Measurements from ENCODE around the gene GATAD2A. TPM values are rescaled to one million over a fixed set of nuclear protein-coding genes. Genes with fewer than 3 reads are reported as not detected.

The GATAD2A gene
- total RNA-seq, 4 donors from 2014 or later, result 67.8 to 99.9 (median 79.8) TPM

- TF ChIP-seq POLR2A (IDR thresholded peaks at IDR 0.05) (no peak), CTCF (IDR thresholded peaks at IDR 0.05) (no peak)
- H3K27me3 ChIP-seq, result no peaks in the 10 kb centered on the region
- H3K4me3 ChIP-seq, result no peak overlapping the region
- H3K36me3 ChIP-seq, result no peaks in the 10 kb centered on the region
- H3K27ac ChIP-seq, result no peak overlapping the region
- DNase-seq, result no peak
- H3K9me3 ChIP-seq, result no peaks in the 10 kb centered on the region
- peaks cover 0 to 20% (median 0%) of the 10 kb centered on the region in 4 donors for H3K4me1 ChIP-seq
Observed at GRCh38 chr19:19428746-19429145, 23.3 kb downstream of the GATAD2A start.

- peaks cover 0 to 20% (median 0%) of the 10 kb centered on the region in 4 donors for H3K4me1 ChIP-seq
- no peak for TF ChIP-seq POLR2A (IDR thresholded peaks at IDR 0.05)
- no peak for TF ChIP-seq CTCF (IDR thresholded peaks at IDR 0.05)
- no peak overlapping the region for H3K27ac ChIP-seq
- no peak overlapping the region for H3K4me3 ChIP-seq
- no peaks in the 10 kb centered on the region for H3K27me3 ChIP-seq
- no peaks in the 10 kb centered on the region for H3K9me3 ChIP-seq
- no peaks in the 10 kb centered on the region for H3K36me3 ChIP-seq
- DNase-seq, result no peak
Observed at GRCh38 chr19:19429361-19429760, 23.9 kb downstream of the GATAD2A start.

- H3K36me3 ChIP-seq, result peaks cover 0 to 4% (median 0%) of the 10 kb centered on the region in 3 donors
- peaks cover 0 to under 1% (median 0%) of the 10 kb centered on the region in 4 donors for H3K4me1 ChIP-seq
- H3K4me3 ChIP-seq, result no peak overlapping the region
- no peak for DNase-seq
- no peaks in the 10 kb centered on the region for H3K9me3 ChIP-seq
- no peak for TF ChIP-seq CTCF (IDR thresholded peaks at IDR 0.05)
- TF ChIP-seq POLR2A (IDR thresholded peaks at IDR 0.05), result no peak
- no peaks in the 10 kb centered on the region for H3K27me3 ChIP-seq
- no peak overlapping the region for H3K27ac ChIP-seq
Observed at GRCh38 chr19:19432732-19433131, 27.3 kb downstream of the GATAD2A start.

- Histone ChIP-seq H3K36me3 (peaks cover 0 to 4% (median 0%) of the 10 kb centered on the region in 3 donors), H3K27me3 (no peaks in the 10 kb centered on the region), H3K9me3 (no peaks in the 10 kb centered on the region), H3K27ac (no peak overlapping the region), H3K4me1 (no peaks in the 10 kb centered on the region), H3K4me3 (no peak overlapping the region)
- TF ChIP-seq CTCF (IDR thresholded peaks at IDR 0.05) (no peak), POLR2A (IDR thresholded peaks at IDR 0.05) (no peak)
- no peak for DNase-seq
Observed at GRCh38 chr19:19433666-19434213, 28.3 kb downstream of the GATAD2A start.

GRCh38 chr19:19434483-19435045 is 29.1 kb downstream of the GATAD2A start:
- TF ChIP-seq POLR2A (IDR thresholded peaks at IDR 0.05), result no peak
- no peak for TF ChIP-seq CTCF (IDR thresholded peaks at IDR 0.05)

More at GRCh38 chr19:19434483-19435045, 29.1 kb downstream of the GATAD2A start:
- Histone ChIP-seq H3K4me3 (no peak overlapping the region), H3K4me1 (no peaks in the 10 kb centered on the region), H3K27me3 (no peaks in the 10 kb centered on the region), H3K27ac (no peak overlapping the region), H3K9me3 (no peaks in the 10 kb centered on the region), H3K36me3 (peaks cover 0 to 4% (median 0%) of the 10 kb centered on the region in 3 donors)
- DNase-seq, result no peak

All from Peyer's patch (tissue), 4 donors.